Measurements from ENCODE around the gene SLC6A4. TPM values are rescaled to one million over a fixed set of nuclear protein-coding genes. Genes with fewer than 3 reads are reported as not detected.

The SLC6A4 gene
- total RNA-seq, 4 donors from 2014 or later, result 0.11 to 0.50 (median 0.27) TPM

DNA sequence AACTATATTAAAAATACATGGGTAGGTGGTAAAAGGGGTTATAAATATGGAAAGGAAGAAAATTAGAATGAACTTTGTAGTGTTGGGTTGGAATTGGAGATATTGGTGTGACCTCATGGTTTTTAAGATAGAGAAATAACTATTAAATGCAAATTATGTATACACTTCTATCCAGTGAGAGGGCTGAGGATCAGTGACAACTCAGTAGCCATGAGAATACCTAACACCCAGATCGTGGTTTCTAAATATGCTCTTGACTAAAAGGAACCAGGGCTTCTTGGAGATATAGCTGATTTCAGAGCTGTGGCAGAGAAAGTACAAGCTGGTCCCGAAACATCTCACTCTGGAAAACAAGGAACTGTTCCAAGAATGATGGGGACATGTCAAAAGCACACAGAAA lies 44.4 kb downstream of the SLC6A4 start:
- no peak for DNase-seq (ENCODE audit: extremely low spot score)
- no peak overlapping the region for H3K4me3 ChIP-seq
- H3K27me3 ChIP-seq, result no peaks in the 10 kb centered on the region
- H3K9me3 ChIP-seq, result no peaks in the 10 kb centered on the region
- H3K27ac ChIP-seq (replicated peaks in 1 of 4), result no peak overlapping the region
- TF ChIP-seq POLR2A (IDR thresholded peaks at IDR 0.05; ENCODE audit: low read depth) (no peak), EP300 (IDR thresholded peaks at IDR 0.05) (no peak), POLR2AphosphoS5 (IDR thresholded peaks at IDR 0.05) (no peak)
- TF ChIP-seq, protein P1, sequence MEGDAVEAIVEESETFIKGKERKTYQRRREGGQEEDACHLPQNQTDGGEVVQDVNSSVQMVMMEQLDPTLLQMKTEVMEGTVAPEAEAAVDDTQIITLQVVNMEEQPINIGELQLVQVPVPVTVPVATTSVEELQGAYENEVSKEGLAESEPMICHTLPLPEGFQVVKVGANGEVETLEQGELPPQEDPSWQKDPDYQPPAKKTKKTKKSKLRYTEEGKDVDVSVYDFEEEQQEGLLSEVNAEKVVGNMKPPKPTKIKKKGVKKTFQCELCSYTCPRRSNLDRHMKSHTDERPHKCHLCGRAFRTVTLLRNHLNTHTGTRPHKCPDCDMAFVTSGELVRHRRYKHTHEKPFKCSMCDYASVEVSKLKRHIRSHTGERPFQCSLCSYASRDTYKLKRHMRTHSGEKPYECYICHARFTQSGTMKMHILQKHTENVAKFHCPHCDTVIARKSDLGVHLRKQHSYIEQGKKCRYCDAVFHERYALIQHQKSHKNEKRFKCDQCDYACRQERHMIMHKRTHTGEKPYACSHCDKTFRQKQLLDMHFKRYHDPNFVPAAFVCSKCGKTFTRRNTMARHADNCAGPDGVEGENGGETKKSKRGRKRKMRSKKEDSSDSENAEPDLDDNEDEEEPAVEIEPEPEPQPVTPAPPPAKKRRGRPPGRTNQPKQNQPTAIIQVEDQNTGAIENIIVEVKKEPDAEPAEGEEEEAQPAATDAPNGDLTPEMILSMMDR (IDR thresholded peaks at IDR 0.05), result no peak
- WGBS, result 73% methylated on average over 2 of the region's 2 CpGs
- intact Hi-C loops (cut with DNase I), result no loop called here
- H3K4me1 ChIP-seq, result no peaks in the 10 kb centered on the region
- H3K36me3 ChIP-seq, result peaks cover 0 to 15% (median 4%) of the 10 kb centered on the region in 4 donors

DNA sequence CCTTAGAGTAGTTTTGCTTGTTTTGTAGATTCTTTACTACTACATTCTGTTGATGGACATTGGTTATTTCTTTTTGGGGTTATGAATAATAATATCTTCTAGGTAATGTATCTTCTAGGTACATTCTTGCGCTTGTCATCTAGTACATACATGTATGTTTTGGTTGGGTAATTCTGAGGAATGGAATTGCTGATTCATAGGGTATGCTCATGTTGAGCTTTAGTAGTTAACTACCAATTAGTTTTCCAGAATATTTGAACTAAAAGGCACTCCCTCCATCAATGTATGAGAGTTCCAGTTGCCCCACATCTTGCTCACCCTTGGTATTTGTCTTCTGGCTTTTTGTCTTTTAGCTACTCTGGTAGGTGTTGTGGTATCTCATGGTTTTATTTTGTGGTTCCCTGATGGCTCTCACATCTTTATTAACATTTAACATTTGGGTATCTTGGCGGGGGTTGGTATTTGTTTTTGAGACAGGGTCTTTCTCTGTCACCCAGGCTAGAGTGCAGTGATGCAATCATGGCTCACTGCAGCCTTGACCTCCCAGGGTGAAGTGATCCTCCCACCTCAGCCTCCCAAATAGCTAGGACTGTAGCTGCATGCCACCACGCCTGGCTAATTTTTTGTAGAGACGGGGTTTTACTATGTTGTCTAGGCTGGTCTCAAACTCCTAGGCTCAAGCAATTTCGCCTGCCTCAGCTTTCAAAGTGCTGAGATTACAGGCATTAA lies 47.1 kb downstream of the SLC6A4 start:
- H3K9me3 ChIP-seq, result no peaks in the 10 kb centered on the region
- TF ChIP-seq EP300 (IDR thresholded peaks at IDR 0.05), result no peak
- TF ChIP-seq, protein P1 (IDR thresholded peaks at IDR 0.05), result no peak
- no peak for TF ChIP-seq POLR2A (IDR thresholded peaks at IDR 0.05; ENCODE audit: low read depth)
- TF ChIP-seq POLR2AphosphoS5 (IDR thresholded peaks at IDR 0.05), result no peak
- 95% methylated on average over 5 of the region's 5 CpGs for WGBS
- DNase-seq (ENCODE audit: extremely low spot score), result no peak
- no peaks in the 10 kb centered on the region for H3K27me3 ChIP-seq
- intact Hi-C loops (cut with DNase I), result no loop called here
- no peak overlapping the region for H3K4me3 ChIP-seq
- H3K36me3 ChIP-seq, result peaks cover 20 to 42% (median 28%) of the 10 kb centered on the region in 4 donors
- H3K27ac ChIP-seq (replicated peaks in 1 of 4), result no peak overlapping the region
- H3K4me1 ChIP-seq, result no peaks in the 10 kb centered on the region

DNA sequence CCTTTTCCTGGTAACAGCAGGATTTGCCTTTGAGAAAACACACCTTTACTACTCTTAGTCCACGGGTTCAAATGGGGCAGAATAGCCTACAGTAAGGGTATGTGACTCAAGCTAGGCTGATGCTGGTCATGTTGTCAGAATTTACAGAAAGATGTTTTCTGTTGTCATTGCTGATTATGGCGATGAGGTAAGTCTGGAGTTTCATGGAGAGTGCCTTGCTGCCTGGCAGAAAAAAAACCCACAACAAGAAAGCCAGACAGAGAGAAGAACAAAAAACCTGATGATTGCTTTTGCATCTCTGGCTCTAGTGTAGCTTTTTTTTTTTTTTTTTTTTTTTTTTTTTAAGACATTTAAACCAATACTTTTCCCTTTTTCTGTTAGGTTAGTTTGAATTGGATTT lies 47.9 kb downstream of the SLC6A4 start:
- intact Hi-C loops (cut with DNase I), result no loop called here

DNA sequence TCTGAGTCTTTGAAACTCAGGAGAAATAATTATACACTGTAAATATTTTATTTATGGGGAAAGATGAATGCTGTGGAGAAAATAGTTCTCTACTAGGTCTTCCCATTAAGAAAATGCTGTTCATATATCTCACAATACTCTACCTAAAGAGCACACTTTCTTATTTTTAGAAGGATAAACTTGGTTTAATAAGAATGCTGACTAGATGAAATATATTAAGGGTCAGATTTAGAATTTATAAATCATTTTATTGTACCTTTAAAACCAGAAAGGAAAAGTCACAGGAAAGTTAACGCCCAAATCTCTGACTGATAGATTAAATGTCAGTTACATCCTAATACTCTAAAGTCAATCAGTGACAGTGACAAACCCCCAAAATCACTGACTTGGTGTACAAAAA lies 48.7 kb downstream of the SLC6A4 start:
- WGBS, result 97% methylated on average over 1 of the region's 1 CpG
- Histone ChIP-seq H3K27ac (replicated peaks in 1 of 4) (no peak overlapping the region), H3K4me3 (no peak overlapping the region), H3K27me3 (no peaks in the 10 kb centered on the region), H3K9me3 (no peaks in the 10 kb centered on the region), H3K4me1 (no peaks in the 10 kb centered on the region), H3K36me3 (peaks cover 31 to 57% (median 42%) of the 10 kb centered on the region in 4 donors)
- TF ChIP-seq POLR2AphosphoS5 (IDR thresholded peaks at IDR 0.05) (no peak), EP300 (IDR thresholded peaks at IDR 0.05) (no peak), POLR2A (IDR thresholded peaks at IDR 0.05; ENCODE audit: low read depth) (no peak)
- TF ChIP-seq, protein P1 (IDR thresholded peaks at IDR 0.05), result no peak
- no peak for DNase-seq (ENCODE audit: extremely low spot score)
- intact Hi-C loops (cut with DNase I), result no loop called here

More for the DNA sequence above, 47.9 kb downstream of the SLC6A4 start:
- no peak overlapping the region for H3K27ac ChIP-seq (replicated peaks in 1 of 4)
- TF ChIP-seq, protein P1 (IDR thresholded peaks at IDR 0.05), result no peak
- TF ChIP-seq POLR2AphosphoS5 (IDR thresholded peaks at IDR 0.05) (no peak), EP300 (IDR thresholded peaks at IDR 0.05) (no peak), POLR2A (IDR thresholded peaks at IDR 0.05; ENCODE audit: low read depth) (no peak)
- no peaks in the 10 kb centered on the region for H3K4me1 ChIP-seq
- no peaks in the 10 kb centered on the region for H3K27me3 ChIP-seq
- no peak overlapping the region for H3K4me3 ChIP-seq
- H3K36me3 ChIP-seq, result peaks cover 23 to 48% (median 34%) of the 10 kb centered on the region in 4 donors
- WGBS, result 93% methylated on average over 2 of the region's 2 CpGs
- no peaks in the 10 kb centered on the region for H3K9me3 ChIP-seq
- DNase-seq (ENCODE audit: extremely low spot score), result no peak
